Panc1 (cell line): ENCODE measurements around the gene NPAS1.

ENCODE experiments used
- POLR2AphosphoS5 ChIP-seq: IDR thresholded peaks from 2 replicates; pipeline ENCODE4 v1.6.1; 2012; ENCODE audit warnings: mild to moderate bottlenecking, low read depth, low read length, moderate library complexity
- SIN3A ChIP-seq: IDR thresholded peaks from 2 replicates; pipeline ENCODE4 v1.6.1; 2012; ENCODE audit warnings: low read depth, mild to moderate bottlenecking, low read length, moderate library complexity, borderline replicate concordance; ENCODE audit not compliant: insufficient read depth
- TF ChIP-seq, protein P1 (sequence below): fragments of 450-650 bp; IDR thresholded peaks from 2 replicates; pipeline ENCODE4 v1.5.1; 2017; ENCODE audit warnings: mild to moderate bottlenecking

DNA sequence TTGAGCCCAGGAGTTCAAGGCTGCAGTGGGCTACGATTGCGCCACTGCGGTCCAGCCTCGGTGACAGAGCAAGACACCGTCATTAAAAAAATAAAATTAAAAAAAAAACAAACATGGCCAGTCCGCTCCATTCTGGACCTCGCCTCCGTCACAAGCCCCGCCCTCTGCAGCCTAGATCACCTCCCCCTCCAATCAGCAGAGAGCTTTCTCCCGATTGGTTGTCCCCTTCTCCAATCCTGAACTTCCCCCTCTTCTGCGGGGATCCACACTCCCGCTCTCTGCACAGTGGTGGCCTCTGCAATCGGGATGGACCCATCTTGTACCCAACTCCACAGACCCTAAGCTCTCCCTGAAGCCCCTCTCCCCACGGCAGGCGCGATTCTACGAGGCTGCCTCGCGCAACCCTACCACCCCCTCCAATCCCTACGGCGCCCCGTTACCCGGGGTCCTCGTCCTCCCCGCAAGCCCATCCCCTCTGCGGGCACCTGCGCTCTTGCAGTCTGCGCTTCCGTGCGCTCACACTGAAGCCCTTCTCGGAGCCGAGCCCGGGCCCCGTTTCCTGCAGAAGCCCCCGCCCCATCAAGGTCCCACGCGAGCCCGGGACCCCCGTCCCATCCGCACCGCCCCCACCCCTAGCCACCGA, 28.2 kb downstream of the NPAS1 start:
- TF ChIP-seq, protein P1, sequence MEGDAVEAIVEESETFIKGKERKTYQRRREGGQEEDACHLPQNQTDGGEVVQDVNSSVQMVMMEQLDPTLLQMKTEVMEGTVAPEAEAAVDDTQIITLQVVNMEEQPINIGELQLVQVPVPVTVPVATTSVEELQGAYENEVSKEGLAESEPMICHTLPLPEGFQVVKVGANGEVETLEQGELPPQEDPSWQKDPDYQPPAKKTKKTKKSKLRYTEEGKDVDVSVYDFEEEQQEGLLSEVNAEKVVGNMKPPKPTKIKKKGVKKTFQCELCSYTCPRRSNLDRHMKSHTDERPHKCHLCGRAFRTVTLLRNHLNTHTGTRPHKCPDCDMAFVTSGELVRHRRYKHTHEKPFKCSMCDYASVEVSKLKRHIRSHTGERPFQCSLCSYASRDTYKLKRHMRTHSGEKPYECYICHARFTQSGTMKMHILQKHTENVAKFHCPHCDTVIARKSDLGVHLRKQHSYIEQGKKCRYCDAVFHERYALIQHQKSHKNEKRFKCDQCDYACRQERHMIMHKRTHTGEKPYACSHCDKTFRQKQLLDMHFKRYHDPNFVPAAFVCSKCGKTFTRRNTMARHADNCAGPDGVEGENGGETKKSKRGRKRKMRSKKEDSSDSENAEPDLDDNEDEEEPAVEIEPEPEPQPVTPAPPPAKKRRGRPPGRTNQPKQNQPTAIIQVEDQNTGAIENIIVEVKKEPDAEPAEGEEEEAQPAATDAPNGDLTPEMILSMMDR: no peak
- no peak for TF ChIP-seq SIN3A
- TF ChIP-seq POLR2AphosphoS5: no peak
